AG09309 (cell line): ENCODE results near the gene LOXL3.

Experiments
- DNase-seq: peaks from one replicate; pipeline ENCODE4 v3.0.0-alpha.2; 2010; ENCODE audit warnings: low read depth
- H3K4me3 ChIP-seq: 2 replicates; pipeline ENCODE4 v1.5.1; 2011; ENCODE audit warnings: mild to moderate bottlenecking, low read depth, low read length, moderate library complexity; ENCODE audit not compliant: control insufficient read depth
- CTCF ChIP-seq: IDR thresholded peaks from 2 replicates; pipeline ENCODE4 v1.5.1; 2011; ENCODE audit warnings: mild to moderate bottlenecking, low read depth, low read length, inconsistent platforms; ENCODE audit not compliant: insufficient read depth, control insufficient read depth; ENCODE audit errors: missing control alignments

LOXL3 gene

GRCh38 chr2:74524955-74525716, 28.6 kb downstream of the LOXL3 start:
- no peak overlapping the region for H3K4me3 ChIP-seq
- no peak for TF ChIP-seq CTCF
- DNase-seq, result no peak

GRCh38 chr2:74524005-74524404, 29.7 kb downstream of the LOXL3 start:
- H3K4me3 ChIP-seq, result no peak overlapping the region
- TF ChIP-seq CTCF, result no peak
- no peak for DNase-seq

- DNase-seq, result no peak
- TF ChIP-seq CTCF, result no peak
- no peak overlapping the region for H3K4me3 ChIP-seq
These were observed 31.2 kb downstream of the LOXL3 start for GRCh38 chr2:74522516-74522915.

- no peak overlapping the region for H3K4me3 ChIP-seq
- no peak for DNase-seq
- no peak for TF ChIP-seq CTCF
These were observed 37.1 kb downstream of the LOXL3 start for GRCh38 chr2:74516650-74517049.

- H3K4me3 ChIP-seq, result no peak overlapping the region
- DNase-seq, result no peak
- no peak for TF ChIP-seq CTCF
These were observed 37.6 kb downstream of the LOXL3 start for GRCh38 chr2:74515981-74516633.

GRCh38 chr2:74515271-74515980, 38.3 kb downstream of the LOXL3 start:
- no peak for TF ChIP-seq CTCF
- DNase-seq, result no peak
- no peak overlapping the region for H3K4me3 ChIP-seq
